NCI-H2227 (cell line): Measurements from ENCODE around the gene ASTN1.
A peak's percentile ranks its signal among the peaks of the same experiment; 100 is the strongest.

Source experiments
- DNase-seq: peaks from one replicate; lab custom pipeline; 2025; ENCODE audit not compliant: unreplicated experiment; lab: John Stamatoyannopoulos, UW

Gene ASTN1

DNA sequence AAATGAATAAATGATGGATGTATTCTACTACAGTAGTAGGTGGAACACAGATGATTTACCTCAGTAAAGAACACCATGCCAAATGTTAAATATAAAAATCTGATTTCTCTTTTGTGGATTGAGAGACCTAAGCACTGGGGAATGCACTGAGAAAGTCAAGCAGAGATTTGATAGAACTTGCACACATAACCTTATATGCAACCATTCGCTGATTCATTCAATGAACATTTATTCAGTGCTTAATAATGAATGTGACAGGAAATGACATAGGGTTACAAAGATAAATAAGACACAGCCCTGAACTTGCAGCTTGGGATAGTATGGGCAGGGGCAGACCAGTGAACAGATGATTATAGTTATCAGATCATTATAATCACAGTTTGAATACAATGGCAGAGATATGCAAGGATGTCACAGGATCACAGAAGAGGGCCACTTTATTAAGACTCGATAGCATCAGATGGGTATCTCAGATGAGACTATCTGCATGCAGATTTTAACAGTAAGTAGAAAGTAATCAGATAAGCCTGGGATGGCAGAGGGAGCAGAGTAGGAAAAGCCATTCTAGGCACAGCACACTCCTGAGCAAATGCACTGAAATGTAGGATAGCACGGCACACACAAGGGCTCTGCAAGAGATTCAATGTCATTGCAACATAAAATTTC is 169.4 kb downstream of the ASTN1 start:
- DNase-seq = no peak

DNA sequence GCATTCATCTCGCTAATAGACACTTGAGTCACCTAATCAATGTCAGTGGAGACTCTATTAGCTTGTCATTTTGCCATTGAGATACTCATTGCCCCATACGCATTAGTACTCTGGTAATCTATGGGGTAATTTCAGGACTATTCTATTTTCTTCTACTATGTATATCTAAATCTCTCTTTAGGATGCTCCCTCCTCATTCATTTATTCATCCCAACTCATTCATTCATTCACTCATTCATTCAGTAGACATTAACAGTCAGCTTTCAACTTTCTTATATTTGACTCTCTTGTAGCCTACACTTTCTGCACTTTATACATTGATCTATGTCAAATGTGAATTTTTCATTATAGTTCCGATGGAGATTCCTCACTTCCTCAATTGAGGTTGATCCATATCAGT is 170.9 kb downstream of the ASTN1 start:
- DNase-seq = no peak

DNA sequence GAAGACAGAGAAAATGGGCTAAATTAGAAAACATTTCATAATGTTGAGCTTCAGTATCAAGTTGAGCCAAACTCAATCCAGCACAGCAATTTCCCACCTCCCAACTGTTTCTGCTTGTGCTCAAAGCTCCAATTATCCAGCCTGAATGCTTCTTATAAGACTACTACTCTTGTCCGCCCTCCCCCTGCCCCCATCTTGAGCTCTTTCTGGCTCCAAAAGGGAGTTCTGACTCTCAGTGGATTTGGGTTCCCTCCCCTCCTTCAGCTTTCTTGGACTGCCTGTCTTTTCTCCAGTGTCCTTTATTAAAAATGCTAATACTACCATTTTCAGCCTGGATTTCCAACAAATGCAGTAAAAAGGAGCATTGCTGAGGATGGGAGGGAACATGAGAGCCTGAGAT is 174.8 kb downstream of the ASTN1 start:
- DNase-seq = peak; percentile 33

DNA sequence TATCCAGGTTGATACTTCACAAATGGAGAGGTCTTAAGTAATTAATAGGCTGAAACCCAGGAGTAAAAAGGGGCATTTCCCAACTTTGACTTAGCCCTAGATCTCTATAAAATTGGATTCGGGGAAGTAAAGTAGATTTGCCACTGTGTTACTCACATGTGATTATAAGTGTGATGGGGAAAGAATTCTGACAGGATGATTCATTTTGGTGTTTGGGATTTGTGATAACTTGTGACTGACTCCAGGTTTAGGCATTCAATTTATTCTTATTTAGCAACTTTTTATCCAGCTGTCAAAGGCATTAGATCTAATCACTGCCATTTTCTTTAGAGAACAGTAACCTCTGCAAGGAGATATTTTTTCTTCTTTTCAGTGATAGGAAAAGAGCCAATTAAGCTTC is 175.5 kb downstream of the ASTN1 start:
- DNase-seq = no peak

DNA sequence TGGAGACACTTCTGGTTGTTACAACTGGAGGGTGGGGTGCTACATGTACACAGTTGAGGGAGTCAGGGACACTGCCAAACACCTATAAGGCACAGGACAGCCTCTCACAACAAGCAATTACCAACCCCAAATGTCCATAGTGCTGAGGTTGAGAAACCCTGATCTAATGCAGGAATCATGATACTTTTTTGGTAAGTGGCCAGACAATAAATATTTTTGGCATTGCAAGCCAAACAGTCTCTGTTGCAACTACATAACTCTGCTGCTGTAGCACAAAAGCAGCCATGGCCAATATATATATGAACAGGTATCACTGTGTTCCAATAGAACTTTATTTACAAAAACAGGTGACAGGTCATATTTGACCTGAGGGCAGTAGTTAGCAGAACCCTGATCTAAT is 177.5 kb downstream of the ASTN1 start:
- DNase-seq = no peak

DNA sequence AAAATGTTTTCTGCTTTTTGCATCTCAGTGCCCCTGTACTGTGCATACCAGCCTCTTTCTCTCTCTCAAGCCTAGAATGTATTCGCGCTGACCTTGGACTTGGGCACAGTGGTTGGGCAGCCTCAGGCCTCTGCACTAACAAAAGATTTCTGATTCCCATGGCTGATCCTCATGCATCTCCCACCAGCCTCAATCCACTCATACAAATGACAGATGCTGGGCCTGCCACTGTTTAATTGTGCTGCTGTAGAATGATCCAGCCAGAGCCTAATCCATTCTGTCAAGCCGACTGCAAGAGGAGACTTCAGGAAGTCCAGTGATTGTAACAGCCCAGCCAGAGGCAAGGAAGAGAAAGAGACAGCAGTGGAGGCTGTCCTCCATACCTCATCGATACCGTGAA is 180.8 kb downstream of the ASTN1 start:
- DNase-seq = no peak

DNA sequence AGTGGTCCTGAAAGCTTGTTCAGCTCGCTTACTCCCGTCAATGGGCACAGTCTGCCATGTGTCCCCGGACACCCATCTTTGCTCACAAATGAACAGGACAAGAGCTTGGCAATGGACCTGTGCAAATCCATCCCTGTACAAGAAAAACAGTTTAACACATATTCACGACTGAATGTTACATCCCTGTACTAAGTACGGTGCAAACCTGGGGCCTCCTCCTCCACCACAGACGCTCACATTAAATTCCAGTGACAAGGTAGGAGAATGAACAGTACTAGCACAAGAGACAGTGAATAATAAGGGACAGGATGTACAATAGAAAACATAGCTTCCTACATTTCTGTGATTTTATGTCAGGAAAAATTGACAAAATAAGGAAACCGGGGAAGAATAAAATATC is 187.7 kb downstream of the ASTN1 start:
- no peak for DNase-seq

DNA sequence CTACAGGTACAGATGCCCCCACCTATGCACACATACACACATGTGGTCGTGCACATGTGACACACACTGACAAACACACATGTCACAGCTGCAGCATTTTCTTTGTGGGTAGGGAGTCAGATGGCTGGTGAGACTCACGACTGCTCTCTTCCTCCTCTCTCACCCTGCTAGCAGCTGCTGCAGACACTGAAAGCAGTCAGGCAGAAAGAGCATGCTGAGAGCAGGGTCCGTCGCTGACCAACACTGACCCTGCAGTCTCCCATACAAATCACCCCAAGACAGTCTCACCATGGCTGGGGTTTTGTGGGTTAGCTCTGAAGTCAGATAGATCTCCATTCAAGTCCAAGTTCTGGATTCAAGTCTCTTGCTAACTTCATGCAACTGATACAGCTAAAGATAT is 188.3 kb downstream of the ASTN1 start:
- no peak for DNase-seq

DNA sequence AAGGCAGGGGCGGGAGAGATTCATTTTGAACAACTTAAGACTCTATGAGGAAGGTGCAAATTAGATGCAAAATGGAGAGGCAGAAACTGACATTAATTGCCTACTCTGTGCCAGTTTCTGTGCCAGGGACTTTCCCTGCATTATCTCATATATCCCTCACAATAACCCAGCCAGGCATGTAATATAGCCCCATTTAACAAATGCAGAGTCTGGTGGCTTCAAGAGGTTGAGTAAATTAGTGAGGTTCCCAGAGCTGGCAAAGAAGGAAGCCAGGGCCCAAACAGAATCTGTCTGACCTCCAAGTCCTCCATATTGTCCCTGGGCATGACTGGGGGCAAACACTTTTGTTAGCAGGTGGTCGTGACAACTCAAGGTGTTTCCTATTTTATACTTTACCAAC is 199.8 kb downstream of the ASTN1 start:
- no peak for DNase-seq

DNA sequence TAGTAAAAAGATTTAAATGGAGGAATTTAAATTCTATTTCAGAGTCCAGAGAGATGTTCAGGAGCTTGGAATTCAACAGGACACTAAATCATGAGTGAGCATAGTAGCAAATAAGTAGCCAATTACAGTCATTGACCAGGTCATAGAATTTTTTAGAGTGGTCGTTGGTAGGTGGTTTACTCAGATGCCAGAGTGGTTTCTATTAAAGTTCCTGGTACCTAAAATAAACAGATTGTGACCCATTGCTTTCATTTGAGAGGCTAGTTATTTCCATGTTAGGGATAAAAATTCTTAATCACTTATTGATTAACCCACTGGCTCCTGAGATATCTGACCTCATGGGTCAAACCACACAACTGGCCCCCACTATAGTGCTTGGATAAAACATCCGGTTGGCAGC is 201.3 kb downstream of the ASTN1 start:
- no peak for DNase-seq

DNA sequence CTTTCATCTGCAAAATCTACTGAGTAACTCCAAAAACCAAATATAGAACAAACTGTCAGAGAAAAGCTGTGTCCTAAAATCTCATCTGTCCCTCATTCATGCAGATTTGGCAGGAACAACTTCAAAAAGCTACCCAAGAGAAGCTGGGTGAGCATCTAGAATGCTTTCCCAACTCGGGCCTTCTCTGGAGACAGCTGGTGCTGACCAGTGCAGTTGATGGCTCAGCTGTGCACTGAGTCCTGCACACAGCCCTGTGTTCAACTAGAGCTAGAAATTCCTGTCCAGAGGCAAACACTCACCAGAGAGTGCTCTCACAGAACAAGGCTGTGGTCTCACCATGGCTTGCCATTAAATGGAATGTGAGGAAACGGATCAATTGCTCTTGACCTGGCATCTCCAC is 202.8 kb downstream of the ASTN1 start:
- DNase-seq = no peak

DNA sequence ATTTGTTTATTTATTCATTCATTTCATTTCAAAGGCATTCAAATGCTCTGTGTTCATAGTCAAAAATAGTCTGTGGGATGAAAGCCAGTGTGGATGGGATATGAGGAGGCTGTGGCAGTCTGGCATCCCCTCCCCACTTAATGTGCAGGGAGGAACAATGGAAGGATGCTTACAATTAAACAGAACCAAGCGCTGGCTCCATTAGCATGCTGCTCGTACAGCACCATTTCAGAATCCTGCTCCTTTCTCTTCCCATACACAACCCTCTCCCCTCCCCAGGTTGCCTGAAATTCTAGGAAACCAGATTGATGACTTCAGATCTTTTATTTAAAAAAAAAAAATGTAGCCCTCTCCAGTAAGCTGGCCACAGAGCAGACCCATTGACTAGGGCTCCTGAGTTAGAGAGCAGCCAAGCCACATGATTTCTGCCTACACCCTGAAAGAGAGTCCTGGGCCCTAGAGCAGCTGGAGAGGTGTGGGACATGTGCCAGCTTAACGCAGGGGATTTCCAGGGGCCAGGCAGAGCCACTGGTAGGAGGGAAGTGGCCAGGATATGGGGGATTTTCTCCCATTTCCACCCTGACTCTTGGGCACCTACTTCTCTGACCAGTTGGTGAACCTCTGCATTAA is 205.2 kb downstream of the ASTN1 start:
- no peak for DNase-seq

DNA sequence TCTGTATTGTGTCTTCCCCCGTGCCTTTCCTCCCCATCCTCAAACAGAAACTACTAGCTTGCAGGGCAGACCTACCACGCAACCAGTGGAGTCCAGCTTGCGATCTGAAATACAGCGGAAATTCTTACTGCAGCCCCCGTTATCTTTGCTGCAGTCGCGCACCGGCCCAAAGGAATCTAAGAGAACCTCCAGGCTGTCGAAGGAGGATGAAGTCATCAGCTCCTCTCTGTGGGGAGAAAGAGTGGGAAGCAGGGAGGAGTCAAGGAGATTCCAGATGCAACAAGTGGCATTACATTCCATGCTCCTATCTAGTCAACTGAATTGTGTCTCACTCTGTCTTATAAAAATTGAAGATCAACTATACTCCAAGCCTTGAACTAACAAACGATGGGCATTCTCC is 206.9 kb downstream of the ASTN1 start:
- DNase-seq = no peak

DNA sequence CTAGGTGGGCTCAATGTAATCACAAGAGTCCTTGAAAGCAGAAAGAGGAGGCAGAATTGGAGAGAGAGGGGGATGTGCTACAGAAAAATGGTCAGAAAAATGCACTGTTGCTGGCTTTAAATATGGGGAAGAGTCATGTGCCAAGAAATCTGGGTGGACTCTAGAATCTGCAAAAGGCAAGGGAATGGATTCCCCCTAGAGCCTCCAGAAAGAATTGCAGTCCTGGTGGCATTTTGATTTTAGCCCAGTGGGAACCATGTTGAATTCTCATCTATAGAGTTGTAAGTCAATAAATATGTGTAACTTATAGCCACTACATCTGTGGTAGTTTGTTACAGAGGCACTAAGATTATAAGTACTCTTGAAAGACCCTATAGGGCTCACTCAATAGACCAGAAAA is 210.3 kb downstream of the ASTN1 start:
- no peak for DNase-seq

DNA sequence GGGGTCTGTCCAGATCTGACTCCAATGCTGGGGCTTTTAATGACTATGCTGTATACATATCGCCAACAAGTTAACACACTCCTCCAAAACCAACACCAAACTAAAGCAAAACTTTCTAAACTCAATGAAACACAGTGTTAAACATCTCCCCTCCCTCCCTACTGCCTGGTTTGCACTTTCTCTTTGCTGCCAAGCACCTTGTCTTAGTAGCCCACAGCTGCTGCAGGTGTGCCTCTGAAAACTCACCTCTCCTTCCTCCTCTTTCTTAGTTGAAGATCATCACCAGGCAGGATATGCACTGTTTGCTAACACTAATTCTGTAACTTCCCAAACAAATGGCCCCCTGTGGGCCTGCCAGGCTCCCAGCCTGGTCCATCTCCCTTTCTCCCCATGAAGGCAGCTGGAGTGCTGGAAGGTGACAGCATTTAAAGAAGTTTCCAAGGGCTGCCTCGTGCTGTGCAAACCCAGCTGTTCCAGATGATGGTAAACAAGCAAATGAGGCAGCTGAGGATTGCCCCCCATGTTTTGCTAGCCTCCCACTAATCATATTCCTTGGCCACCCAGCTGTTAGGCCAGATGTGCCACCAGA is 213.7 kb downstream of the ASTN1 start:
- no peak for DNase-seq

DNA sequence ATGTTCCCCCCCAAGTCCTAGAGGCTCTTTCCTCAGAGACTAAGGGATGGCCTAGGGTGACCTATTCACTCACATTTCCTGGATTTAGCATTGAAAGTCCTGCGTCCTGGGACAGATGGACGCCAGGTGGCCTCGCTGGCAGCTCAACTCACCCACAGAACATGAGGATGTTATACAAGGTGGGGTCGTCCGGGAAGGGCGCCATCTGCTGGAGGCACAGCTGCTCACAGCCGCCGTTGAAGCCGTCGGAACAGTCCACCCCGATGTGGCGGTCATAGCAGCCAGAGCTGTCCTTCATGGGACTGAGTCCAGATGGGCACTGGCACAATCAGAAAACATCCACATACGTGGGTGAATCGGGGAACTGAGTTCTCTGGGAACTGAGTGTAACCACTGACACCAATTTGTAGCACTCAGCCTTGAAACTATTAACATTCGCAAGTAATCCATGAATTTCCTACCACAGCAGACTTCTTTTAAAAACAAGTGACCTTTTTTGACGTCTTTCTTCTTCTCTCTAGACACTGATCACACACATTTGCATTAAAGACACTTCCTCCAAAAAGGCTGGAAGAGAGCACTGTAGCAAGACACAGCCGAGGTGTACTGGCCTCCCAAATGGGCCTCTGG is 215.4 kb downstream of the ASTN1 start:
- DNase-seq = no peak

DNA sequence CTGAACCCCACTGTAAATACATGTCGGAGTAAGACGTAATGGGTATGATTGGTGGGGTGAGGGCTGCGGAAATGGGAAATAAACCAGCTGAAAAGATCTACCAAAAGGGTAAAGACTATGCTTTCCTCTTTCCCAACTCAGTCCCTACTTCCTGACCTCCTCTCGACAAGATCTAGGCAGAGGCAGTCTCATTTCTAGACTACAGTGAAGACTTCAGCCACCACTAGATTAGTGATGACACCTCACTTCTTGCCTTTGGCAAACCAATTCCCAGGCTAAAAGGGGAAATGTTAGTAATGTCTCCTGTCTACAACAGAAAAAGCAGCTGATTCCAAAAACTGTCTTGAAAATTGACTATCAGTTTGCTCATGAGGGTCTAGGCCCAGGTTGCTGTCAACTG is 219.9 kb downstream of the ASTN1 start:
- DNase-seq = no peak

DNA sequence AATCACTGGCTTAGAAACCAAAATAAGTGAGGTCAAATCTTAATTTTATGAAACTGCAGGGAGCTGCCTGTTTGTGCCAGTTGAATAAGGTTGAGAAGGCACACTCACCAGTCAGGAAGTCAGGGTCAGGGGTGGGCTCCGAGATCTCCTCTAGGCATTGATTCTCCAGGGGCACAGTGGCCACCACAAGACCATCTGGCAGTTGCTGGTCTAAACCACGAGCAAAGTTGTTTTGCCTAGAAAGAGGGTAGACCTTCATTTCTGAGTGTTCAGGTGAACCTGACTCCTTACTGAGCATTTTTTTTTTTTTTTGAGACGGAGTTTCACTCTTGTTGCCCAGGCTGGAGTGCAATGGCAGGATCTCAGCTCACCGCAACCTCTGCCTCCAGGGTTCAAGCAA is 220.7 kb downstream of the ASTN1 start:
- no peak for DNase-seq

DNA sequence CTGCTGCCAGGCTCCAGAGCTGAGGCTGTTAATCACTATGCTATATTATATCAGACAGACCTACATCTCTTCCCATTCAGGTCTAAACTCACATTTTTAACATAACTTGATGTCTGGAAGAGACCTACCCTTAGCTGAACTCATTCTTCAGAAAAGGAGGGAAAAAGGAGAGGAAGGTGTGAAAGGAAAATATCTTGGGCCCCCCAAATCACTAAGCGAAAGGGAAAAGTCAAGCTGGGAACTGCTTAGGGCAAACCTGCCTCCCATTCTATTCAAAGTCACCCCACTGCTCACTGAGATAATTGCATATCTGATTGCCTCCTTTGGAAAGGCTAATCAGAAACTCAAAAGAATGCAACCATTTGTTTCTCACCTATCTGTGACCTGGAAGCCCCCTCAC is 222.2 kb downstream of the ASTN1 start:
- DNase-seq = no peak

DNA sequence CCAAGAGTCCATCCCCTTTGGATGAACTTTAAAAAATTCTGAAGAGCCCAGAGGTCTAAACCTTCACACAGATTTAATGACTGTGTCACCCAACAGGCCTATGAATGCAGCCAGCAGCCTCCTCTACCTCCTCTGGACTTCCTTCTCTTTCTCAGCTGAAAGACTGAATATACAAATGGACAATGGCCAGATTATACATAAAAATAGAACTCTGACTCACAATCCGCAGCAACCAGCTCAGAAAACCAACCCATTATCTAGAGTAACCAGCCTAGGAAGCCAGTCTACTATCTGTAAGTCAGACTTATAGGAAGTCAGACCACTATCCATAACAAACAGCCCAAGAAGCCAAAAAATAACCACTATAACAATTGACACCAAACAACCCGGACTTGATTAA is 224.5 kb downstream of the ASTN1 start:
- DNase-seq = no peak

DNA sequence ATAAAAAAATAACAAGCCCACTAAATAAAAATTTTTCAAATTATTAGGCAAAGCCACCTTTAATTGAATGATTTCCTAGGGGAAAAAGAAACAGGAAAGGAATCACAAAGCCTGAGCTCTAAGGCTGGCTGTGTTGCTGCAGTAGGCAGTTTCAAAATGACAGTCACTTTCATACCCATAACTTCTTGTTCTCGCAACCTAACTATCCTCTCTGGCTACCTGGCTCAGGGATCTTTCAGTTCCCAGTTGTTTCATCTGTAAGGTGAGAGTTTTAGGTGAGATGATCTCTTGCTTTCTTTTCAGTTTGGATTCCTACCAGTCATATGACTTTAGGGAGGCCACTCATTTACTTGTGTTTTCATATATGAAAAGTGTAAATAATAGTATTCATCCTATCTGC is 226.1 kb downstream of the ASTN1 start:
- DNase-seq = no peak

DNA sequence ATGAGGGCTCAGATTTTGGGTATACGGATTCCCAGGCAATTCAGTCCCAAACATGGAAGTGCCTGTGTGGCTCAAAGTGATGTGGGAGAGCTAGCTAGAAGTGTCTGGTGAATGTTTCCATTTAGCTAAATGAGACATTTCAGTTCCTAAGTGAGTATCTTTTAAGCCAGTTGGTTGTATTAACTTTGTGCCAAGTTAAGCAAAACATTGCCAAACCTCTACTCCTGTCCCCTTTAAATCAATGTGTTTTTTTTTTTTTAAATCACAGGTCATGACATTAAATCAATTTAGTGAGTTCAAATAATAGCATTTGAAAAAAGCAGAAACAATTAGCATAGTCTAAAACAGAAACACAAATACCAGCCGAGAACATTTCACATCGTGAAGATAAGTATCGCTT is 230.1 kb downstream of the ASTN1 start:
- DNase-seq = no peak
